Measurements from ENCODE around the gene LIN28A.
A peak's percentile ranks its signal among the peaks of the same experiment; 100 is the strongest.

LIN28A gene

DNA sequence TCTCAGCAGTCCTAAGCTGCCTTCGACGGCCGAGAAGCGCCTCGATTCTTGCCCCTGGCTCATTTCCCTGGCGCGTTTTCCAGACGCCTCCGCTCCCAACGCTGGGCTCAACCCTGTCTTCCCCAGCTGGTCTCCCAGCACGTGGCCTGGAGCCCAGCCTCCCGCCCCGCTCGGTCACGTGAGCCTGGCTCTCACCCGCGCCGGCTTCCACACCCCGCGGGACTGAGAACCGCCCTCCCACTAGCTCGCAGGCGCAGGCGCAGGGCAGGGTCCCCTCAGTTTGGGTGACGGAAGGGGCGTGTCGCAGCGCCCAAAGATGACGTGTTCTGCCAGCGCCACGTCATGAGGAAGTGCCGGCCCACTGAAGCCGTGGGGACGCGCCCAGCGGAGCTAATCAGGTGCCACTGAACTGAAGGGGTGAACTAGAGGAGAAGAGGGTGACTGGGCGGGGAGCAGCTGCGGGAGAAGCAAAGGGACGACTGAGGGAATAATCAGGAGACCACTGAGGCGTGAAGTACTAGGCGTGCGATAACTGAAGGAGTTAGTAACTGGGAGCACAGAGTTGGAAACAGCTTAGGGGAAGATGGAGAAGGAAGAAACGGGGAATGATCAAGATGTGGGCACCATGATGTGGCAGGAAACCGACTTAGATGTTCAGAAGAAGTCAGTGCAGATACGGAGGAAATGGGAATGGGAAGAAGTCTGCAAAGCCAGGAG lies 21.5 kb downstream of the LIN28A start, which contains the start of gene DHDDS (continued):
- TF ChIP-seq ZNF621 (tag by site-specific recombination; IDR thresholded peaks at IDR 0.05): no peak
- TF ChIP-seq ZSCAN23 (tag by site-specific recombination; IDR thresholded peaks at IDR 0.05): no peak
- TF ChIP-seq HOXC10 (CRISPR knock-in tag; IDR thresholded peaks at IDR 0.05): no peak
- TF ChIP-seq, protein P1, sequence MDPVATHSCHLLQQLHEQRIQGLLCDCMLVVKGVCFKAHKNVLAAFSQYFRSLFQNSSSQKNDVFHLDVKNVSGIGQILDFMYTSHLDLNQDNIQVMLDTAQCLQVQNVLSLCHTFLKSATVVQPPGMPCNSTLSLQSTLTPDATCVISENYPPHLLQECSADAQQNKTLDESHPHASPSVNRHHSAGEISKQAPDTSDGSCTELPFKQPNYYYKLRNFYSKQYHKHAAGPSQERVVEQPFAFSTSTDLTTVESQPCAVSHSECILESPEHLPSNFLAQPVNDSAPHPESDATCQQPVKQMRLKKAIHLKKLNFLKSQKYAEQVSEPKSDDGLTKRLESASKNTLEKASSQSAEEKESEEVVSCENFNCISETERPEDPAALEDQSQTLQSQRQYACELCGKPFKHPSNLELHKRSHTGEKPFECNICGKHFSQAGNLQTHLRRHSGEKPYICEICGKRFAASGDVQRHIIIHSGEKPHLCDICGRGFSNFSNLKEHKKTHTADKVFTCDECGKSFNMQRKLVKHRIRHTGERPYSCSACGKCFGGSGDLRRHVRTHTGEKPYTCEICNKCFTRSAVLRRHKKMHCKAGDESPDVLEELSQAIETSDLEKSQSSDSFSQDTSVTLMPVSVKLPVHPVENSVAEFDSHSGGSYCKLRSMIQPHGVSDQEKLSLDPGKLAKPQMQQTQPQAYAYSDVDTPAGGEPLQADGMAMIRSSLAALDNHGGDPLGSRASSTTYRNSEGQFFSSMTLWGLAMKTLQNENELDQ (tag by site-specific recombination; IDR thresholded peaks at IDR 0.05; ENCODE audit: low read depth): no peak
- TF ChIP-seq KLF9 (tag by site-specific recombination; IDR thresholded peaks at IDR 0.05; ENCODE audit: low read depth): peak; percentile 100
- TF ChIP-seq ZNF837 (tag by site-specific recombination; IDR thresholded peaks at IDR 0.05): no peak
- TF ChIP-seq ZNF776 (tag by site-specific recombination; IDR thresholded peaks at IDR 0.05; ENCODE audit: borderline replicate concordance): no peak
- TF ChIP-seq ZNF174 (tag by site-specific recombination; IDR thresholded peaks at IDR 0.05): no peak
- peak; percentile 11; the same call in 1 of the 2 replicates for TF ChIP-seq ZBTB48 (tag by site-specific recombination; IDR thresholded peaks at IDR 0.05)
- peak; percentile 69 for TF ChIP-seq YY2 (tag by site-specific recombination; IDR thresholded peaks at IDR 0.05)
- no peak for TF ChIP-seq ZNF654 (tag by site-specific recombination; IDR thresholded peaks at IDR 0.05; ENCODE audit: low read depth)
- TF ChIP-seq ZNF211 (tag by site-specific recombination; IDR thresholded peaks at IDR 0.05; ENCODE audit: low read depth): no peak
- TF ChIP-seq ZNF24 (tag by site-specific recombination; IDR thresholded peaks at IDR 0.05): peak; percentile 79
- no peak for TF ChIP-seq ZNF148 (tag by site-specific recombination; IDR thresholded peaks at IDR 0.05; ENCODE audit: borderline replicate concordance)
- TF ChIP-seq ZNF777 (tag by site-specific recombination; IDR thresholded peaks at IDR 0.05; ENCODE audit: borderline replicate concordance): no peak
- peak; percentile 95 for TF ChIP-seq KLF7 (tag by site-specific recombination; IDR thresholded peaks at IDR 0.05; ENCODE audit: borderline replicate concordance)
- TF ChIP-seq ZNF629 (tag by site-specific recombination; IDR thresholded peaks at IDR 0.05): peak; percentile 99
- TF ChIP-seq ZNF114 (tag by site-specific recombination; IDR thresholded peaks at IDR 0.05): no peak
- TF ChIP-seq ZNF350 (tag by site-specific recombination; IDR thresholded peaks at IDR 0.05): no peak
- TF ChIP-seq ZNF16 (tag by site-specific recombination; IDR thresholded peaks at IDR 0.05; ENCODE audit: low read depth): no peak
- TF ChIP-seq ZNF501 (tag by site-specific recombination; IDR thresholded peaks at IDR 0.05): peak; percentile 97
- peak; percentile 60 for TF ChIP-seq ZNF639 (tag by site-specific recombination; IDR thresholded peaks at IDR 0.05)
- TF ChIP-seq ZNF561 (tag by site-specific recombination; IDR thresholded peaks at IDR 0.05; ENCODE audit: borderline replicate concordance): peak; percentile 100
- no peak for TF ChIP-seq ZNF146 (tag by site-specific recombination; IDR thresholded peaks at IDR 0.05)
- no peak for TF ChIP-seq ZNF433 (tag by site-specific recombination; IDR thresholded peaks at IDR 0.05; ENCODE audit: low read depth)
- TF ChIP-seq ZNF133 (tag by site-specific recombination; IDR thresholded peaks at IDR 0.05): no peak
- TF ChIP-seq ZNF354C (tag by site-specific recombination; IDR thresholded peaks at IDR 0.05; ENCODE audit: borderline replicate concordance, low read depth): no peak
- TF ChIP-seq ZNF600 (tag by site-specific recombination; IDR thresholded peaks at IDR 0.05): peak; percentile 13; the same call in 1 of the 2 replicates
- no peak for TF ChIP-seq ZNF155 (tag by site-specific recombination; IDR thresholded peaks at IDR 0.05)
- TF ChIP-seq ZNF121 (tag by site-specific recombination; IDR thresholded peaks at IDR 0.05): no peak
- no peak for TF ChIP-seq ZNF138 (tag by site-specific recombination; IDR thresholded peaks at IDR 0.05; ENCODE audit: borderline replicate concordance)
- TF ChIP-seq HOXA7 (CRISPR knock-in tag; IDR thresholded peaks at IDR 0.05; ENCODE audit: borderline replicate concordance): no peak
- TF ChIP-seq, protein P2, sequence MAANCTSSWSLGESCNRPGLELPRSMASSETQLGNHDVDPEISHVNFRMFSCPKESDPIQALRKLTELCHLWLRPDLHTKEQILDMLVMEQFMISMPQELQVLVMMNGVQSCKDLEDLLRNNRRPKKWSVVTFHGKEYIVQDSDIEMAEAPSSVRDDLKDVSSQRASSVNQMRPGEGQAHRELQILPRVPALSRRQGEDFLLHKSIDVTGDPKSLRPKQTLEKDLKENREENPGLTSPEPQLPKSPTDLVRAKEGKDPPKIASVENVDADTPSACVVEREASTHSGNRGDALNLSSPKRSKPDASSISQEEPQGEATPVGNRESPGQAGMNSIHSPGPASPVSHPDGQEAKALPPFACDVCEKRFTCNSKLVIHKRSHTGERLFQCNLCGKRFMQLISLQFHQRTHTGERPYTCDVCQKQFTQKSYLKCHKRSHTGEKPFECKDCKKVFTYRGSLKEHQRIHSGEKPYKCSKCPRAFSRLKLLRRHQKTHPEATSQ (tag by site-specific recombination; IDR thresholded peaks at IDR 0.05): no peak

Measured in HEK293 (cell line).